NCI-H187 (cell line): ENCODE data around the gene RAB30.
A peak's percentile ranks its signal among the peaks of the same experiment; 100 is the strongest.

Experiments
- DNase-seq, 2 experiments: peaks; one replicate each; lab custom pipeline; 2025; lab: John Stamatoyannopoulos, UW

RAB30 gene

DNA sequence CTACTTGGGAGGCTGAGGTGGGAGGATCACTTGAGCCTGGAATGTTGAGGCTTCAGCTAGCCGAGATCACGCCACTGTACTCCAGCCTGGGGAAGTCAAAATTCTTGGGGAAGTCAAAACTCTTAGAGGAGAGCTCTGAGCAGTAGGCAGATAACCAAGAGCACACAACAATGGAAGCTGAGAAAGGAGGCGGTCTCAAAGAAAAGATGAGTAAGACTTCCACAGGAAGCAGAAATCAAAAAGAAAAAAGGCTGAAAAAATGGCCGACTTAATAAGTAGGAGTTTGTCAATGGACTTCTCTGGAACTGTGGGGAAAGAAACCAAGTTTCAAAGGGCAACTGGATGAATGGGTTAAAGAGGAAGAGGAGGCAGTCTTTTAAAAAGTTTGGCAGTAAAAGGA is 32.1 kb downstream of the RAB30 start:
- no peak for DNase-seq

DNA sequence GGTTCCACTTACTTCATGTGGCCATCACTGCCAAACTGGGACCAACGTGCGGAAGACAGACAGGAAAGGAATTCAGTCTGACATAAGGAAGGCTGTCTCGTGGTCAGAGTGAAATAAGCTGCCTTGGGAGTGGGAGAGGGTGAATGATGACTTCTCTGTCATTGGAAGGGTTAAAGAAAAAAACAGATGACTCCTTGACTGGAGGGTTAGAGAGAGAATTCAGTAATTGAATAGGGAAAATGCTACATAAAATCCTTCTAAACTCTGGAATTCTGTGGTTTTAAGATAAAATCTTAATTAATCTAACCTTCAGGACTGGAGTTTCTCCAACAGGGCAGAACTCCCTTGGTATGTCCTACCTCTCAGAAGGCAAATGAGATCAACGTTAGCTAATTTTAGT is 33.8 kb downstream of the RAB30 start:
- no peak for DNase-seq

DNA sequence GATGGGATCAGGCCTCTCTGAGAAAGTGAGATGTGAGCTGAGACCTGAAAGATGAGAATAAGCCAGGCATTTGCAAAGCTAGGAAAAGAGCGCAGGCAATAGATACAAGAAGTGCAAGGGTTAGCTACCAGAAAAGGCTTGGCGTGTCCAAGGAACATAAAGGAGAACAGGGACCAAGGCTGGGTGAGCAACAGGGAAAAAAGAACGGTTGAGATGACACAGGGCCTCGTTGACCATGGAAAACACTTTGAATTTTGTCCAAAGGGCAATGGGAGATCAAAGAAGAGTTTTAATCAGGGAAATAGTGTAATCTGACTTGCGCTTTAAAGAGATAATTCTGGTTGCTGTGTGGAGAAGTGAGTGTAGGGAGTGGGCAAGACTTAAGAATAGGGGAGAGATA is 35.0 kb downstream of the RAB30 start:
- no peak for DNase-seq

DNA sequence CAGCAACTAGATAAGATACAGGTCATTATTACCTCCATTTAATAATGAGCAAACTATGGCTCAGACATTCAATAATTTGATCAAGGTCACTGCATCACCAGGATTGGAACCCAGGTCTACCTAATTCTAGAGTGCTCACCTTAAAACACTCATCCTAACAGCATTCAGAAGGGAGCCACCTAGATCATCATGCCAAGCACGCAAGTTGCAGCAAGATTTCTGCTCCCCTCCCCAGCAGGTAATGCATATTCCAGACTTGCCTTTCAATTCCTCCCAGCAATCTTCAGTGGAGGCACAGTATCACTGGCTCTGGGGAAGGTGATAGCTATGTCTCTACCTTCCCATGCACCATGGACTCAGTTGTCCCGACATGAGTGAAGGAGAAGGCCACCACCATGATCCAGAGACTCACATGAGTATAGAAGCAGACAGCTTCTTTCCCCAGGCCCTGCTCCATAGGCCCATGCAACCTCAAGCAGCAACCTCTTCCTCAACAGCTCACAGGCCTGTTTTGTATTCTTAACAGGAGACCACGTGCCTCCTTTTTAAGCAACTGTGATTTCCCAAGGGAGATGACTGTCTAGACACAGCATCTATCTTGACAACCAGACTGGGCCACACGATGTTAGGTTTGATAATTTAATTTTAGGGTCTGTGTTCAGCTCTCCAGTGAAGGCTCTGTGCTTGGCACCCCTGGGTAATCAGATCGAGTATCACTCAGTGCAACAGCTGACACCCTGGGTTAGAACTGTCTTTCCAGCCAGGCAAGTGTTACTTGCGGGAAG is 36.4 kb downstream of the RAB30 start:
- no peak for DNase-seq

DNA sequence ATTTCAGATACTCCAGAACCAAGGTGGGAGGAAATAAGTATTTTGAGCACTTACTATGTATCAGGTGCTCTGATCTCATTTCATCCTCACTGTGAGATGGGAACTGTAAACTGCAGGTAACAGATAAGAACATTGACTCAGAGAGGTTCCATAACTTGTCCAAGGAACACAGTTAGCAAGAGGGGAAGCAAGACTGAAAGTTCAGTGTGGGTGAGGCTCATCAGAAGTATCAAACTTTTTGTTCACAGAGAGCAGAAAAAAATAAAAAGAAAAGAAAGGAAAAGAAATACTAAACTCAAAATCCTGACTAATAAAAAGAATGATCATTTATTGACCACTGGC is 37.1 kb downstream of the RAB30 start:
- DNase-seq = no peak

DNA sequence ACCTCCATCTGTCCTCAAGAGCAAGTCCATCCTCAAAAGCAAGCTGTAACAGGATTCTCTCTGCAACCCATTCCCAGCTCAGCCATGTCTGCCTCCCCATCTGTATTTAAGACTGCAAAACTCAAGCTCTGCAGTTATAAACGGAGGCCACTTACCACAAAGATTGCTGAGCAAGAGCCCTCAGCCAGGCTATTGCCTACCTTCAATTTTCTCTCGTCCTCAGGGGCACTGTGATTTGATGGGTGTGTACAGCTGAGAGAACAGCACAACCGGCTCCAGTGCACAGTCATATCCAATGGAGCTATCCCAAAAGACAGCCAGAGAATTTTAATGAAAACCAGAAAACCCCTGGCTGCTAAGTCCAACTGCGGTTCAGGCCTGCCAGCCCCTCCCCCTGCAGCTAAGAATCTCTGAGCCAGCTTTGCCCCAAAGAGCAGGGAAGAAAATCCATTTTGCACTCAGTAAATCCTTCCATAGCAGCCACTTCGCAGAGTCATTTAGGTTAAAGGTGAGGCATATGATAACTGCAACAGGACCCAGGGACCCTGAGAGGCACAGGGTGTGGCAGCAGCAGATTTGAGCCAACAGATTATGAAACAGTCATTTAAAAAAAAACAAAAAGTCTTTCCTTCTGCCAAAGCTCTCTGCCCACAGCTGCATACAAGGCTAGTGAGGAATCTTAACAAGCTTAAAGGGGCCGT is 37.6 kb downstream of the RAB30 start:
- peak in 1 of 2 experiments; percentile 32 for DNase-seq

DNA sequence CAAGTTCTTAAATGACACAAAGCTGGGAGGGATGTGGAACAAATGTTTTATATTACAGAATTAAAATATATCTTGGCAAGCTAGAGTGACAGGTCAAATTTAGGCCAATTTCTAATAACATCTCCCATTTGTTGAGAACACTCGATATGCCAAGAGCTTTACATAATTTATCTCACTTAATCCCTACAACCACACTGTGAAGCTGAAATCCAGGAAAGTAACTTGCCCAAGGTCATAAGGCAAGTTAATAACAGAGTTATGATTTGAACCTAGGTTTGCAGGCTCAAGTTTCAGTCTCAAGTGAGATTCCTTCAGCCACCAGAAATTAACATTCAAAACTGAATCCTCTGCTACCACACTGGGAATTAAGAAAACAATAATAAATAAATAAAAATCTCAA is 38.3 kb downstream of the RAB30 start:
- no peak for DNase-seq

DNA sequence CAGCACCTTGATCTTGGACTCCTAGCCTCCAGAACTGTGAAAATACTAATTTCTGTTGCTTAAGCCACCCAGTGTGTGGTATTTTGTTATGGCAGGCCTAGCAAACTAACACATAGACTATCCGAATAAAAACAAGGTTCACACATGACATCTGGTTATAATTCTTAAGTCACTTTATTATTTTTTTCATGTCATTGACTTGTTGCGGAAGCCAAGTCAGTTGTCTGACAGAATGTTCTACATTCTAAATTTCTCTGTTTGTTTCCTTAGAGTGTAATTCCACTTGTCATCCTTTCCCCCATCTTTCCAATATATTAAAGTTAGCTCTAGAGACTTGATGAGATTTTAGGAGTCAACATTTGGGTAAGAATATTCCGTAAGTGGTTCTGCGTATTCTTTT is 40.6 kb downstream of the RAB30 start:
- no peak for DNase-seq

DNA sequence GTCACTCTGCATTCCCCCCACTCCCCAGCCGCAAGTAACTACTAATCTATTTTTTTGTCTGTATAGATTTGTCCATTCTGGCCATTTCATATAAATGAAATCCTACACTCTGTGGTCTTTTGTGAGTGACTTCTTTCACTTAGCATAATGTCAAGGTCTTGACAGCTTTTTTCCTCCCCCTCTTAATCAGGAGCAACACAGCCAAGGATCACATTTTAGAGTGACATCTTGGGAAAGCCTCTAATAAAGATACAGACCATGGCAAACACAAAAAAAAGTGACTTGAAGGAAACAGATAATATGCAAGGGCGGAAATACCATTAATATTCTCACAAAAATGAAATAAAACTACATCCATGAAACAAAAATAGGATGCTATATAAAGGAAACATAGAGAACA is 43.9 kb downstream of the RAB30 start:
- DNase-seq = no peak

DNA sequence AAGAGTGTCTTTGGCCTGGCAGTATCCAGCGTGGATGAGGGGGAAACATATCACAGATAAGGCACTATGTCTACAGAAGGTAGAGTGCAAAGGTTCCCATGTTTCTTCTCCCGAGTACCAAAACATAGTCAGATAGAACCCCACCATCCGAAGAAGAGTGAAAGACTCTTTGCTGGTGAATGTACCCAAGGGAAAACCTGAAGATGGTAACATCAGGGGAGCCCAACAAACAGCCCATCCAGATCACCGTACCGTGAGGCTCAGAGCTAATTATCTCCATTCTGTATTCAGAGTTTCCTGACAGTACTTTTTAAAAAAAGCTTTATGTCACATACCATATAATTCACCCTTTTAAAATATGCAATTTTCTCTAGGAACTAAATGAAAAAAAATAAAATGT is 44.4 kb downstream of the RAB30 start:
- DNase-seq = no peak

DNA sequence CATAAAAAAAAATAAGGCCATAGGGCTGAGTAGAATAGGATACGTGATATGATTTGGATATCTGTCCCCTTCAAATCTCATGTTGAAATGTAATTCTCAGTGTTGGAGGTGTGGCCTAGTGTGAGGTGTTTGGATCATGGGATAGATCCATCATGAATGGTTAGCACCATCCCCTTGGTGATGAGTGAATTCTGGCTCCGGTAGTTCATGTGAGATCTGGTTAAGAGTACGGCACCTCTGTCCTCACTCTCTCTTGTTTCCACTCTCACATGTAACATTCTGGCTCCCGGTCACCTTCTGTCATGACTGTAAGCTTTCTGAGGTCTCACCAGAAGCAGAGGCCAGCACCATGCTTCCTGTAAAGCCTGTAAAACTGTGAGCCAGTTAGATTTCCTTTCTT is 45.5 kb downstream of the RAB30 start:
- no peak for DNase-seq

DNA sequence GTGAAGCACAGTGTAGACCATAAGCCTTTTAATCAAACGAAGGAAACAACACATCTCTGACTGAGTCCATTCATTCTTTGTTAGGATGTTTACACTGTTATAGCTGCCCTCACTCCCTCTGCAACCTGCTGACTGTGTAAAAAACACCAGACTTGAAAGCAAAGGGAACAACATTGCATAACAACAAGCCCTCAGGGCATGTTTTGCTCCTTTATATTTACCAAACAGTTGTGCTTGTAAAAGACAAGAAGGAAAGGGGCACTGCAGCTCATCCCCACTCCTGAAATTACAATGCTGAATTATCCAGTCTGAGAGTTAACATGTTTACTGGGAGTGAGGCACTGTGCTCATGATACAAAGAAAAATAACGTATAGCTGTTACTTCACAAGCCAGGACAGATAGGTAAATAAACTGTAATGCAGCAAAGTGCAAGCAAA is 46.4 kb downstream of the RAB30 start:
- no peak for DNase-seq

DNA sequence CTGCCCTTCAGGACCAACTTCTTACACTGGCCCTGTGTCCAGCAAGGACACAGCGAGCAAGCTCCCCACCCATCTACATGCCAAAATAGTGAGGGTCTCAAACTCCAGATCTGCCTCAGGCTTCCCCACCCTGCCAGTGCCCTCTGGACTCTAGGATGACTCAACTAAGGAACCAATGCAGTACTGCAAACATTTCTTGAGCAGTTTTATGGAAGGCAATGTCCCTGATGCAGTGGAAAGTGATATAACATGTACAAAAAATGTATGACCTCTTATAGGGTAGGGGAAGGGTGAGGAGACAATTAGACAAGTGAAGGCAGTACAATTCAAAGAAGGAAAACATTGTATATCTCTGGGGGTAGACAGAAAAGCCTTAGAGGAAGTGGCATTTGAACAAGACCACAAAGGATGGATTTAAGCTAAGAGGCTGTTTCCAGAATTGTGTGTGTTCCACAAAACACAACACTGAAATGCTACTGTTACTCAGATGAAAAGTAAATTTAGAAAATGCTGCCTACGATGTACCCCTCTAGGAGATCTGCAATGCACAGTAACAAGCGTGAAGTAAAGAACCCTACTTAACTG is 47.3 kb downstream of the RAB30 start:
- no peak for DNase-seq

DNA sequence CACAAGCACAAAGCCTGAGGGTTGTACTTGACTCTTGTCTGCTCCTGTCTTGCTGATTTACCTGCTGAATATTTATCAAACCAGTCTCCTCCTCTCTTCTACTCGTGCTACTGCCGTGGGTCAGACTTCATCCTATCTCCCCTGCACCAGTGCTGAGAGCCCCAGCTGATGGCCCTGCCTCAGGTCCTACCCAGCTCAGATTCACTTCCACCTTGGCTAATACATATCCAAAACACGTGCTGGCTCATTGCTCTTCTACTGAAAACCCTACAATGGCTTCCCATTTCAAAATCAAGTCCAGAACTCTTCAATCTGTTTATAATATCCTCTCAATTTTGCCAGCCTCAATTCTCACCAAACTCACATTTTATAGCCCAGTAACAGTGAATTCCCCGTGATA is 48.3 kb downstream of the RAB30 start:
- no peak for DNase-seq

DNA sequence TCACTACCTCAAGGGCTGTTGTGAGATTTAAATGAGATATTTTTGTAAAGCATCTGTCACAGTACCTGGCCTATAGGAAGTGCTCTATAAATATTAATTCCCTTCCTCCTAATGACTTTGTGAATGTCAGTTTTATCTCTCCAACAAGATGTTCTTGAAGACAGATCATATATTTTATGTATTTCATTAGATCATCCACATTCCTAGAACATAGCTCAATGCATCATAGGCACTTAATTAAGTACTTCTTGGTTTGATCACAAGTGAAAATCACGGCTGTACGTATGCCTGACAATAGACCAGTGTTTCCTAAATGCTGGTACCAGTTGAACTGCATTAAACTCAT is 49.9 kb downstream of the RAB30 start:
- DNase-seq = no peak

DNA sequence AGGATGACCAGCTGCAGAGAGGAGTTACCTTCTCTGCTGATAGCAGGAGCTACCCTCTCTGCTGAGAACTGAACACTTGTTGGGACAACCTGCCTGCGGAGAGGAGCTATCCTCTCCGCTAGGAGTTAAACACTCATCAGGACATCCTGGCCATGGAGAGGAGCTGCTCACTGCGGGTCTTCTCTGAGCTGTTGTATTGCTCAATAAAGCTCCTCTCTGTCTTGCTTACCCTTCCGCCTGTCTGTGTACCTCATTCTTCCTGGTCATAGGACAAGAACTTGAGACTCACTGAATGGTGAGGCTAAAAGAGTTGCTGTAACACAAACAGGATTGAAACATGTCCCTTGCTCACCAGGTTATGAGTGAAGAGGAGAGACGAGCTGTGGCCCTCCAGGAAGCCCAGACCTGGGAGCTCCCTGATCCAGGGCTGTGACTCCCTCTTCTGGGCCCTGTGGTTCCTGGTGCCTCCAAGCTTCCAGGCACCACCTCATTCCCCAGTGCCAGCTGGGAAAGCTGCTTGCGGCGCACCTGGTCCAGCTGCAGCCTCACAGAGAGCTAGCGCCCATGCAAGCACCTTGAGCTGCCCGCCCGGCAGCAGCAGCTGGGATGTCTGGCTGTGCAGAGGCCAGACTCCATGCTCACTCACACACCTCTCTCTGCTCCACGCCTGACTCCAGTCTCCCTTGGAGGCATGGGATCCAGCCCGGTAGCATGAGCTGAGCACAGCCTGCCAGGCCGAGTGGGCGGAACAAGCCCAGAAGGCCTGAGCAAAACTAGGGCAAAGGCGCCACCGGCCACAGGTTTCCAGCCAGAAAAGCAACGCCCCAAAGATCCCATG is 50.5 kb downstream of the RAB30 start:
- DNase-seq = no peak

DNA sequence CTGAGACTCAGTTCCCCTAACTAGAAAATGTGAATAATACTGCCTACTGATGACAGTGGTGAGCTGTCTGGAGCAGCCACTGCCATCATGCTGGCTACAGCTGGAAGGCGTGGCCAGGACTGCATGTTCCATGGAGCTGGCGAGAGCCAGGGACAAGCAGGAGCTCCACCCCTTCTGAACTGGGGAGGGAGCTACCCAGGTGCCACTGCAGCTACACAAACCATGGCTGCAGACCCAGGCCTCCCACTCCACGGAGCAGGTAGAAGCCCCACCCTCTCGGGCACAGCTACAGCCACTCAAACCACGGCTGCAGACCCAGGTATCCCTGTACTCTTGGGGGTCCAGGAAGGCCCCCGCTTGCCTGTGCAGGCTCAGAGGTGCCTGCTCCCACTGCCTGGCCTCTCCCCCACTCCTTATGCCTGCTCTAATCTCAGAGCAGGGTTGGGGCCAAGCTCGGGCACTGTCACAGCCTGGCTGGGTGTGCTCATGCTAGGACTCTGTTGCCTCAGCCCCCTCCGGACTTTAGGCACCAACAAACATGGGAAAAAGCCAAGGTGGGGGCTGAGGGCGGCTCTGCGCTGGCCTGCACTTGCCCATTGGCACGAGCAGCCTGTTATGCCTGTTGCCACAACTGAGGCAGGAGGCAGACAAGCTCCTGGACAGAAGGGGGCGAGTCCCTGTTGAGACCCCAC is 51.7 kb downstream of the RAB30 start:
- DNase-seq = no peak

DNA sequence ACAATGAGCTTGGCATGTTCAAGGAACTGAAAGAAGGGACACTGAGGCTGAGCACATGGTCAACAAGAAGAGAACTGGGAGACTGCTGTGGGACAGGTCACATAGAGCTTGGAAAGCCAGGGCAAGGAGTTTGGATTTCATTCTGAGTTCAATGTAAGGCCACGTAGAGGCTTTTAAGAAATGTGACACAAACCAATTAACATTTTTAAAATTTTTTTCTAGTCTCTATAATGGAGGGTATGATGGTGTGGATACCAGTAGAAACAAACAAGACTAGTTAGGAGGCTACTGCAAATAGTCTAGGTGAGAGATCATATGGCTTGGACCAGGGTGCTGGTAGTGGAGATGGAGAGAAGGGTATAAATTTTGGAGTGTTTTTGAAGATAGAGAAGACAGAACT is 56.7 kb downstream of the RAB30 start:
- DNase-seq = no peak

DNA sequence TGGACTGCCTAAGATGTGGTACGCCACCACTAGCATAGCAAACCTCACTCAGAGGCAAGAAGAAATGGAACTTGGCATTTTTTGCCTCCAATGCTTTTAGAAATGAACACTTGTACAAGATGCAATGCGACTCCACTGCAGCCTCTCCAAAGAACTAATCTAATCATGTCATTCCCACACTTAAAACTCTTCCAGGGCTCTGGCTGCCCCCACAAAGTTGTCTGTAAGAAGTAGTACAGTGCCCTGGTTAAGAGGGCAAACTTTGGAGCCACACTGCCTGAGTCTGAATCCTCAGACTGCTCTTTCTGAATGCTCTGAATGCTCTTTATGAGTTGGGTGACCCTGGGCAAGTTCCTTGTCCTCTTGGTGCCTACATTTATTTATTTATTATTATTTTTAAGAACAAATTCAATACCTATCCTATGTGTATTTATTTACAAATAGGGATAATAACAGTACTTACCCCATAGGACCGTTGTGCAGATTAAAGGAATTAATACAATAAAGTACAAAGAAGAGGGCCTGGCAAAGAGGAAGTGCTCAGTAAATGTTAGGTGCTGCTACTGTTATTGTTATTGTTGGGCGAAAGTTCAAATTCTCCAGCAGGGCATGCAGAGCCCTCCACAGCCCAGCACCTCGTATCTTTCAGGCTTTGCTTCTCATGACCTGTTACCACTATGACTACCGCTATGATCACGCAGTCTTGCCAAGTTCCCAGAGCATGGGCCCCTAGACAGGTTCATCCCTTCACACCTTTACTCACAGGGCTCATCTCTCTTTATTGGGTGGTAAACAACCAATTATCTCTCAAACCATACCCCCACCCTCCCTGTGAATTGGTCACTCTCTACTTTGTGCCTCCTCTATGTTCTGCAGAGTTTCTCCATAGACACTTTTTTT is 59.3 kb downstream of the RAB30 start:
- DNase-seq = no peak

DNA sequence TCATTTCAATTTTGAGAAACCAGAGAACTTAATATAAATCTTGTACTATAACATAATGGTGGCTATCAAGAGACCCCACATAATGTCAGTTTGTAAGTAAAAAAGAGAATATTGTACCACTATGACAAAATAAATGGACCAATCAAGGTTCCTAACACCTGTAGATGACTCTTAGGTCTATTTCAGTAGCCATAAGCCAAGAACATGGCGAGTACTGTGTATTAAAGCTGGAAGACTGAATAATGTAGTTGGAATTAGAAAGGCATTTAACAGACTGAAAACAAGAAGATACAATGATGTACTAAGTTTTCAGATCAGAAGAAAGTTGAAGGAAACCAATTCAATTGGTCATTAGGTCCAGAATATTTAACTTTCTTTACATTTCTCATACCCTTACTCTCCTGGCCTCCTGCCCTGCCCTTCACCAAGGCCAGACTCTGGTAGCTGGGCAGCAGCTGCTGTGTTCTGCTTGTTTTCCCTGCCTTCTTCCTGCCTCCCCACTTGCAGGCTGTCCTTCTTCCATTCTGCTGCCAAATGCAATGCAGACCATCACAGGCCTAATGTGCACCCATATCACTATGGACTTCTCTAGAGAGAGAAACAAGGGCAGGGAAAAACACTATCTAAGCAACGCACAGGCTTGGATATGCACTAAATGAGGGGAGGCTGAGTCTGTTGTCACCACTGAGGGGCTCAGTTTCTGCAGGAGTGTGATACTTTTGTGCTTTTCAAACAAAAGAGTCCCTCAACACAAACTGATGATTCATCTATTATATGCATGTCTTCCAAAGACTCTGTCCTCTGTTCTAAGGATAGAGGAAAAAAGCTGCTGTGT is 60.1 kb downstream of the RAB30 start:
- DNase-seq = no peak
